ENCODE measurements around the gene HJURP. TPM values are rescaled to one million over a fixed set of nuclear protein-coding genes. Genes with fewer than 3 reads are reported as not detected.

HJURP gene
- total RNA-seq, 4 donors from 2014 or later: 0.15 to 3.1 (median 2.5) TPM; not detected in 1

DNA sequence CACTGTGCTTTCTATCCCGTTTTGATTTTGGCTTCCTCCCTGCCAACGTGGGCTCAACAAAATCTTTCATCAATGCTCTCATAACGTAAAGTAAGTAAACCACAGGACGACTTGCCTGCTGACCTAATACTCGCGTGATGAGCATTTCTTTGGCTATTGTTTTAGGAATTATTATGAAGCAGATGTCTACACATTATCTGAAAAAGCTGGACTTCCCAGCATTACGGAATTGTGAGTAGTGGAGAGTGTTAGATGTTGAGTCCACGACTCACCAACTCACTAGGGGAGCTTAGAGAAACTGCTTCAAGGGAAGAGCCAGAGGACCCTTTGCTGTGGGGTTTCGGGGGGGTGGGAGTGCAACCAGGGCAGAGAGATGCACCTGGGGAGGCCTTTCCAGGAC, 21.9 kb downstream of the HJURP start:
- Histone ChIP-seq H3K27me3 (no peaks in the 10 kb centered on the region), H3K36me3 (no peaks in the 10 kb centered on the region), H3K4me1 (peaks cover 0 to 9% (median 0%) of the 10 kb centered on the region in 3 donors), H3K27ac (no peak overlapping the region), H3K4me3 (no peak overlapping the region), H3K9me3 (no peaks in the 10 kb centered on the region)
- no peak for ATAC-seq
- 42 to 57% methylated on average over 7 to 8 of the region's 9 CpGs for WGBS, 2 donors (ENCODE audit: low coverage in 1 of 2)
- TF ChIP-seq POLR2AphosphoS5 (IDR thresholded peaks at IDR 0.05) (no peak), POLR2A (IDR thresholded peaks at IDR 0.05) (no peak), EP300 (IDR thresholded peaks at IDR 0.05) (no peak)
- TF ChIP-seq, protein P1, sequence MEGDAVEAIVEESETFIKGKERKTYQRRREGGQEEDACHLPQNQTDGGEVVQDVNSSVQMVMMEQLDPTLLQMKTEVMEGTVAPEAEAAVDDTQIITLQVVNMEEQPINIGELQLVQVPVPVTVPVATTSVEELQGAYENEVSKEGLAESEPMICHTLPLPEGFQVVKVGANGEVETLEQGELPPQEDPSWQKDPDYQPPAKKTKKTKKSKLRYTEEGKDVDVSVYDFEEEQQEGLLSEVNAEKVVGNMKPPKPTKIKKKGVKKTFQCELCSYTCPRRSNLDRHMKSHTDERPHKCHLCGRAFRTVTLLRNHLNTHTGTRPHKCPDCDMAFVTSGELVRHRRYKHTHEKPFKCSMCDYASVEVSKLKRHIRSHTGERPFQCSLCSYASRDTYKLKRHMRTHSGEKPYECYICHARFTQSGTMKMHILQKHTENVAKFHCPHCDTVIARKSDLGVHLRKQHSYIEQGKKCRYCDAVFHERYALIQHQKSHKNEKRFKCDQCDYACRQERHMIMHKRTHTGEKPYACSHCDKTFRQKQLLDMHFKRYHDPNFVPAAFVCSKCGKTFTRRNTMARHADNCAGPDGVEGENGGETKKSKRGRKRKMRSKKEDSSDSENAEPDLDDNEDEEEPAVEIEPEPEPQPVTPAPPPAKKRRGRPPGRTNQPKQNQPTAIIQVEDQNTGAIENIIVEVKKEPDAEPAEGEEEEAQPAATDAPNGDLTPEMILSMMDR (IDR thresholded peaks at IDR 0.05): no peak

DNA sequence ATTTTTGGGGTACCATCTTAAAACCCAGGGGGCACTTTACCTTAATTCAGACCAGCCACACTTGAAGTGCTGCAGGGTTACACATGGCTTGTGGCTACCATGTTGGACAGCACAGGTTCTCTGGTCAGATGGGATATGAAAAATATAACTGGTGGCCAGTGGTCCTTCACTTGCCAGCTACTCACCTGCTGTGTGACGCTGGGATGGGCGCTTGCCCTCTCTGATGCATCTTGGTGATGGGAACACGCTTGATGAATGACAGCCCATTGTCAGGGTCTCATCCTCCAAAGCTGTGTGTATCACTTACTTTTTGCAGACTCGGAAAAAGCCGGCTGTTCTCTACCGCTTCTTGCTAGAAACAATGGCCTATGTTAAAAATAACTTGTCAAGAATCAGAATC, 22.5 kb downstream of the HJURP start:
- Histone ChIP-seq H3K27me3 (no peaks in the 10 kb centered on the region), H3K27ac (no peak overlapping the region), H3K4me3 (no peak overlapping the region), H3K4me1 (peaks cover 0 to 9% (median 0%) of the 10 kb centered on the region in 3 donors), H3K9me3 (no peaks in the 10 kb centered on the region), H3K36me3 (no peaks in the 10 kb centered on the region)
- ATAC-seq: no peak
- WGBS, 2 donors (ENCODE audit: low coverage in 1 of 2): 61 to 85% methylated on average over 3 of the region's 6 CpGs
- TF ChIP-seq, protein P1 (IDR thresholded peaks at IDR 0.05): no peak
- TF ChIP-seq POLR2A (IDR thresholded peaks at IDR 0.05) (no peak), EP300 (IDR thresholded peaks at IDR 0.05) (no peak), POLR2AphosphoS5 (IDR thresholded peaks at IDR 0.05) (no peak)

DNA sequence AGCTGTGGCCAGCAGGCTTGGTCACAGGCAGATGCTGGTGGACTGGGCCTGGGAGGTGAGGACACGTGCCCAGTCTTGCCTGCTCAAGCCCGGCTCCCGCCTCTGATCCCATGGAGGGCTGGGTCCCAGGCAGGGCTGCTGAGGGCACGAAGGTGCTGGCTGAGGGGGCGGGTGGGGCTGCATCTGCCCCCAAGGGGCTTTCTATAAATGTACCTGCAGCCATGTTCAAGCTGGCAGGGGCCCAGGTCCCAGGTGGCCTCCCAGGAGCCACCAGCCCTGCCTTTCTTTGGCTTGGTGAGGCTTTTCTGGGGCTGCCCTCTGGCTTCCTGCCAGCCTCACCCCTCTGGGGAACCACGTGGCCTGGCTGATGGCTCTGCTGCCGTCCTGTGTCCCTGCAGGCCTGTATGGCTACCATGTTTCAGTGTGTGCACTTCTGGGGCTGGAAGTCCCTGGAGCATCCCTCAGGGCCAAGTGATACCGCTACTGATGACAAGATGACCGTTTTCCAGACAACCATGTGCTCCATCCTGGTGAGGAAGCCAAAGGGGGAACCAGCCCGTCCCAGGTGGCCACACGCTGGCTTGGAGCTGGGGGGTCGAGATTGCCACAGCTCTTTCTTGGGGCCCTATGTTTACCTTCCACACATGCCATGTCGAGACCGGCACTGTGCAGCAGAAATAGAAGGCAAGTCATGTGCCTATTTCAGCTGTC, 23.2 kb downstream of the HJURP start:
- Histone ChIP-seq H3K4me3 (no peak overlapping the region), H3K27ac (no peak overlapping the region), H3K27me3 (no peaks in the 10 kb centered on the region), H3K36me3 (no peaks in the 10 kb centered on the region), H3K9me3 (peaks cover 0 to 2% (median 0%) of the 10 kb centered on the region in 3 donors), H3K4me1 (peaks cover 0 to 9% (median 0%) of the 10 kb centered on the region in 3 donors)
- TF ChIP-seq POLR2A (IDR thresholded peaks at IDR 0.05): no peak
- TF ChIP-seq, protein P1 (IDR thresholded peaks at IDR 0.05): no peak
- no peak for TF ChIP-seq POLR2AphosphoS5 (IDR thresholded peaks at IDR 0.05)
- TF ChIP-seq EP300 (IDR thresholded peaks at IDR 0.05): no peak
- WGBS, 2 donors (ENCODE audit: low coverage in 1 of 2): 80 to 83% methylated on average over 1 of the region's 14 CpGs
- ATAC-seq: no peak

DNA sequence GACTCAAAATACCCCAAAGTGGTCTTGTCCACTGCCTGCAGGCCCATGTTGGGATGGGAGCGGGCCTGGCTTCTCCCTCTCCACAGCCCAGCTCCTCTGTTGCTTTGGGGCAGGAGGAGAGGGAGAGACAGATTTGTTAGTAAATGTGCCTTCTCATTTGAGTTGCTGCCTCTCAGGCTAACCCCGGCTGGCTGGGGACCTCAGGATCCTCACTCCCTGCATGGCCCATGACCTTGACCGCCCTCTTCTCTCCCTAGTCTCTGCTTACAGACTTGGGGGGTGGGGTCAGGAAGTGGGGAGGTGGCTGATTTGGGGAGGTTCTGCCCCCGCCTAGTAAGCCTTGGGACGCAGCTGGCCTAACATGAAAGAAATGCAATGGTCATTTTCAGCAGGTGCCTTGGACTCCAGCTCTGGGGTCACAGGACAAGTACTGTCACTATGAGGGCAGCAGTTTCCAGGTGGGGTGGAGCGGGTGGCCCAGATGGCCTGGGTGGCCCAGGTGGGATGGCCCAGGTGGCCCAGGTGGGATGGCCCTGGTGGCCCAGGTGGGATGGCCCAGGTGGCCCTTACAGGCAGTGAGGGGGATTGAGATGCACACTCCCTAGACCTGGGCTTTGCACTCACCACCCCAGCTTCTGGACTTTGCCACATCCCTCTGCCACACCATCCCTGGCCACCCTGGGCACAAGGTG, 24.1 kb downstream of the HJURP start:
- Histone ChIP-seq H3K27me3 (no peaks in the 10 kb centered on the region), H3K4me3 (no peak overlapping the region), H3K36me3 (no peaks in the 10 kb centered on the region), H3K27ac (no peak overlapping the region), H3K9me3 (peaks cover 0 to 6% (median 0%) of the 10 kb centered on the region in 3 donors), H3K4me1 (peaks cover 0 to 9% (median 0%) of the 10 kb centered on the region in 3 donors)
- no peak for ATAC-seq
- WGBS, 2 donors (ENCODE audit: low coverage in 1 of 2): 87% methylated on average over 3 of the region's 6 CpGs; no CpG with 5 or more reads in 1 of the 2 donors
- no peak for TF ChIP-seq POLR2A (IDR thresholded peaks at IDR 0.05)
- no peak for TF ChIP-seq EP300 (IDR thresholded peaks at IDR 0.05)
- TF ChIP-seq, protein P1 (IDR thresholded peaks at IDR 0.05): no peak
- TF ChIP-seq POLR2AphosphoS5 (IDR thresholded peaks at IDR 0.05): no peak

All from gastroesophageal sphincter (tissue), 4 donors.